Testis (tissue), 3 donors: ENCODE results near the gene SEMA4G. TPM values are rescaled to one million over a fixed set of nuclear protein-coding genes. Genes with fewer than 3 reads are reported as not detected.

ENCODE experiments used
- DNase-seq: peaks from one replicate; pipeline ENCODE4 v3.0.0-alpha.2; 2019
- H3K27ac ChIP-seq, 2 donors: fragments of 200-600 bp; sonication (generic); one replicate each; pipeline ENCODE4 v1.5.1; 2019
- H3K27me3 ChIP-seq: fragments of 200-600 bp; sonication (generic); one replicate; pipeline ENCODE4 v1.5.1; 2019
- H3K36me3 ChIP-seq: fragments of 200-600 bp; sonication (generic); one replicate; pipeline ENCODE4 v1.5.1; 2017; ENCODE audit warnings: low read depth; ENCODE audit errors: missing control alignments
- H3K4me1 ChIP-seq: fragments of 200-600 bp; sonication (generic); one replicate; pipeline ENCODE4 v1.5.1; 2019
- H3K4me3 ChIP-seq, 2 donors: fragments of 200-600 bp; sonication (generic); one replicate each; pipeline ENCODE4 v1.5.1; 2017 to 2019
- H3K9me3 ChIP-seq: fragments of 200-600 bp; sonication (generic); one replicate; pipeline ENCODE4 v1.5.1; 2017
- POLR2A ChIP-seq: fragments of 450-650 bp; IDR thresholded peaks from one replicate; pipeline ENCODE4 v1.6.1; 2017; ENCODE audit warnings: antibody characterized with exemption, mild to moderate bottlenecking, moderate library complexity
- WGBS, 2 donors: methylation state at CpG; one replicate each; pipeline ENCODE4 v1.1.5; 2018; 5-methylcytosine and 5-hydroxymethylcytosine counted together
- intact Hi-C: fragments of 100-400 bp; cut with DNase I; formaldehyde crosslinking; loops from one replicate; pipeline ENCODE4 v1.15.1; 2023; ENCODE audit warnings: low total_unique reads
- polyA plus RNA-seq: library from polyadenylated mRNA; stranded (reverse); fragments of 350-450 nt; fragmentation: Illumina TruSeq; extraction: RNeasy Lipid Tissue Mini Kit (QIAGEN cat#74804); gene quantifications from one replicate; pipeline ENCODE4 v1.2.3, GENCODE V29; 2014; ENCODE audit warnings: low read depth, low replicate concordance; ENCODE audit not compliant: insufficient read depth
- total RNA-seq, 2 donors: library from RNA; depleted of rRNA; stranded (reverse); fragments of >200 nt; gene quantifications; one replicate each; pipeline ENCODE4 v1.2.3, GENCODE V29; 2016
- TF ChIP-seq, protein P1 (sequence below), 3 experiments: fragments of 450-650 bp in 2 of 3; fragments of 200-600 bp in 1 of 3; sonication (generic) in 1 of 3; IDR thresholded peaks; one replicate each; pipeline ENCODE4 v1.5.1; 2016 to 2019; ENCODE audit warnings: antibody characterized with exemption in 3 of 3, mild to moderate bottlenecking in 2 of 3, moderate library complexity in 1 of 3

Gene SEMA4G
- total and polyA plus RNA-seq, 3 donors from 2014 or later, result 4.8 to 7.2 (median 6.2) TPM

DNA sequence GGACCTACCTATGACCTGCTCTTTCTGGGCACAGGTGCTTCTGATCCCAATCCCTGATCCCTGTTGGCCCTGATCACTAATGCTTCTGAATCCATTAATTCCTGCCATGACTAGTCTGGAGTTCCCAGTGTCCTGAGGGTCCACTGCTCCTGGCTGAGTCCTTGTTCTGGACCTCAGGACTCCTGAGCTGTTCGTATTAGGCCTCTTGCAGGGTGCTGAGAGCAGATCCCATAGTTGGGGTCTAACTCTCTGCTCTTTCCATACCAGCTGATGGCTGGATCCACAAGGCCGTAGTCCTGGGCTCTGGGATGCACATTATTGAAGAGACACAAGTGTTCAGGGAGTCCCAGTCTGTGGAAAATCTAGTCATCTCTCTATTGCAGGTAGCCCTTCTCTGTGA, 11.0 kb downstream of the SEMA4G start:
- no peak for TF ChIP-seq POLR2A
- TF ChIP-seq, protein P1, sequence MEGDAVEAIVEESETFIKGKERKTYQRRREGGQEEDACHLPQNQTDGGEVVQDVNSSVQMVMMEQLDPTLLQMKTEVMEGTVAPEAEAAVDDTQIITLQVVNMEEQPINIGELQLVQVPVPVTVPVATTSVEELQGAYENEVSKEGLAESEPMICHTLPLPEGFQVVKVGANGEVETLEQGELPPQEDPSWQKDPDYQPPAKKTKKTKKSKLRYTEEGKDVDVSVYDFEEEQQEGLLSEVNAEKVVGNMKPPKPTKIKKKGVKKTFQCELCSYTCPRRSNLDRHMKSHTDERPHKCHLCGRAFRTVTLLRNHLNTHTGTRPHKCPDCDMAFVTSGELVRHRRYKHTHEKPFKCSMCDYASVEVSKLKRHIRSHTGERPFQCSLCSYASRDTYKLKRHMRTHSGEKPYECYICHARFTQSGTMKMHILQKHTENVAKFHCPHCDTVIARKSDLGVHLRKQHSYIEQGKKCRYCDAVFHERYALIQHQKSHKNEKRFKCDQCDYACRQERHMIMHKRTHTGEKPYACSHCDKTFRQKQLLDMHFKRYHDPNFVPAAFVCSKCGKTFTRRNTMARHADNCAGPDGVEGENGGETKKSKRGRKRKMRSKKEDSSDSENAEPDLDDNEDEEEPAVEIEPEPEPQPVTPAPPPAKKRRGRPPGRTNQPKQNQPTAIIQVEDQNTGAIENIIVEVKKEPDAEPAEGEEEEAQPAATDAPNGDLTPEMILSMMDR (IDR thresholded peaks at IDR 0.05), result no peak
- H3K27me3 ChIP-seq, result no peaks in the 10 kb centered on the region
- H3K4me1 ChIP-seq, result no peaks in the 10 kb centered on the region
- no peaks in the 10 kb centered on the region for H3K36me3 ChIP-seq
- no peak for DNase-seq
- intact Hi-C loops, result no loop called here
- WGBS, 2 donors, result 82 to 96% methylated on average over 2 of the region's 2 CpGs
- no peaks in the 10 kb centered on the region for H3K9me3 ChIP-seq
- H3K27ac ChIP-seq, result no peak overlapping the region
- H3K4me3 ChIP-seq, result no peak overlapping the region

DNA sequence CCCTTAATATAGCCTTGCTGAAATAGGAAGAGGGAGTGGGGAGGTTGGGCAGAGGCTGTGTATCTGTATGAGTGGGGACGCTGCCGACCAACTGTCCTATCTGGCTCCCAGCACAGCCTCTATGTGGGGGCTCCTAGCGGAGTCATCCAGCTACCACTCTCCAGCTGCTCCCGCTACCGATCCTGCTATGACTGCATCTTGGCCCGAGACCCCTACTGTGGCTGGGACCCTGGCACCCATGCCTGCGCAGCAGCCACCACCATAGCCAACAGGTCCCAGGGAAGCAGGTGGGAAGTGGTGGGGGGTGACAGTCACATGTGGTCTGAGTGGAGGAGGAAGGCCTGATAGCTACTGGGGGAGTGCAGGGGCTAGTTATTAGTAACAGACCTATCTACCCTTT, 11.4 kb downstream of the SEMA4G start:
- H3K27me3 ChIP-seq, result no peaks in the 10 kb centered on the region
- no peak for DNase-seq
- 84 to 93% methylated on average over 4 to 7 of the region's 7 CpGs for WGBS, 2 donors
- no peaks in the 10 kb centered on the region for H3K36me3 ChIP-seq
- TF ChIP-seq POLR2A, result no peak
- TF ChIP-seq, protein P1 (IDR thresholded peaks at IDR 0.05), result no peak
- no peaks in the 10 kb centered on the region for H3K9me3 ChIP-seq
- H3K27ac ChIP-seq, result no peak overlapping the region
- no peaks in the 10 kb centered on the region for H3K4me1 ChIP-seq
- no peak overlapping the region for H3K4me3 ChIP-seq
- intact Hi-C loops, result no loop called here

DNA sequence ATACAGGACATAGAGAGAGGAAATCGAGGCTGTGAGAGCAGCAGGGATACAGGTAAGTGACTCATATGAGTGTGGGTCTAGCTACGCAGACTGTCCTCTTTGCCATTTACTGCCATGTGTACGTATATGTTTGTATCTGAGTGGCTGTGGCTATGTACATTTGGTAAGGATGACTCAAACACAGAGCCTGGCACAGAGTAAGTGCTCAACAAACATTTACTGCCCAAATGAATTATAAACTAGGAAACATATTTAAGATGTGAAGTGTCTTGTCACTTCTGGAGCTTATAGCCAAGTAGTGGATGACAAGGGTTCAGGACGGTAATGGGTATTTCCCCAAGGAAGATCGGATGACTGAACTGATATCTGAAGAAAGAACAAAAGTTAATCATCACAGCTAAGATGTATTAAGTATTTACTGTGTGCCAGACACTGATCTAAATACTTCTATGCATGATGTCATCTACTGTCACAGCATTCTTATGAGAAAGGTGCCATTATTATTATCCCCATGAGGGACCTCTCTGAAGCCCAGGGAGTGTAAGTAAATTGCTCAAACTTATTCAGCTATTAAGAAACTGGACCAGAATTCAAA, 12.0 kb downstream of the SEMA4G start:
- WGBS, 2 donors, result 79 to 91% methylated on average over 5 of the region's 5 CpGs

DNA sequence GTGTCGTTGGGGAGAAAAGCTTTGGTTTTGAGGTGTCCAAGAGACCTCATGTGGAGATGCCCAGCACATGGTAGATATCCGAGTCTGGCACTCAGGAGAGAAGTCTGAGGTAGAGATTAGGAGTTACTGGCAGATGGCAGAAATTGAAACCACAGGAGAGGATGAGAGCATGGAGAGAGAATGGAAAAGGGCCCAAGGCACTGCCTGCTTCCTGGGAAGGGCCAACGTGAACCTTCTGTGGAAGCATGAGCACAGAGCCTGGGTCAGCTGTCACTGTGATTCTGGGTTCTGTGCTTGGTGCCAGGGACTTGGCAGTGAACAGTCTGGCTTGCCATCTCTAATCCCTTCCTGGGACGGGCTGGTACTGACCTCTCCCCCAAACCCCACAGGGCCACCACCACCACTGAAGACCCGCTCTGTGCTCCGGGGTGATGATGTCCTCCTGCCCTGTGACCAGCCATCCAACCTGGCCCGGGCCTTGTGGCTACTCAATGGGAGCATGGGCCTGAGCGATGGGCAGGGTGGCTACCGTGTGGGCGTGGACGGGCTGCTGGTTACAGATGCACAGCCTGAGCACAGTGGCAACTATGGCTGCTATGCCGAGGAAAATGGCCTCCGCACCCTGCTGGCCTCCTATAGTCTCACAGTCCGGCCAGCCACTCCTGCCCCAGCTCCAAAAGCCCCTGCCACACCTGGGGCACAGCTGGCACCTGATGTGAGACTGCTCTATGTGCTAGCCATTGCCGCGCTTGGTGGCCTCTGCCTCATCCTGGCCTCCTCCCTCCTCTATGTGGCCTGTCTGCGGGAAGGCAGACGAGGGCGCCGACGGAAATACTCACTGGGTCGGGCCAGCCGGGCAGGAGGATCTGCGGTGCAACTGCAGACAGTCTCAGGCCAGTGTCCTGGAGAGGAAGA, 13.9 kb downstream of the SEMA4G start:
- Histone ChIP-seq H3K4me1 (peaks cover 15% of the 10 kb centered on the region), H3K4me3 (no peak overlapping the region), H3K9me3 (no peaks in the 10 kb centered on the region), H3K27ac (no peak overlapping the region), H3K27me3 (no peaks in the 10 kb centered on the region), H3K36me3 (no peaks in the 10 kb centered on the region)
- TF ChIP-seq POLR2A, result no peak
- TF ChIP-seq, protein P1 (IDR thresholded peaks at IDR 0.05), result no peak
- whole genome bisulfite sequencing, 2 donors, result 79 to 92% methylated on average over 4 to 24 of the region's 24 CpGs
- DNase-seq, result no peak
- intact Hi-C loops, result no loop called here

More for the DNA sequence above, 12.0 kb downstream of the SEMA4G start:
- Histone ChIP-seq H3K9me3 (no peaks in the 10 kb centered on the region), H3K27ac (no peak overlapping the region), H3K4me1 (peaks cover 4% of the 10 kb centered on the region), H3K36me3 (no peaks in the 10 kb centered on the region), H3K27me3 (no peaks in the 10 kb centered on the region), H3K4me3 (no peak overlapping the region)
- TF ChIP-seq, protein P1 (IDR thresholded peaks at IDR 0.05), result no peak
- no peak for TF ChIP-seq POLR2A
- no peak for DNase-seq
- intact Hi-C loops, result no loop called here
